ENCODE results near the gene FARS2. TPM values are rescaled to one million over a fixed set of nuclear protein-coding genes. Genes with fewer than 3 reads are reported as not detected.

Gene FARS2
- total and polyA plus RNA-seq, 2 experiments from 2014 or later, result 9.9 to 15.4 TPM

GRCh38 chr6:5746759-5747130 is 485.4 kb downstream of the FARS2 start:
- Histone ChIP-seq H3K27me3 (no peaks in the 10 kb centered on the region), H3K4me1 (ENCODE audit: insufficient read depth) (no peaks in the 10 kb centered on the region), H3K9me2 (replicated peaks; ENCODE audit: insufficient read depth) (no peaks in the 10 kb centered on the region), H3K79me2 (no peaks in the 10 kb centered on the region), H2AFZ (no peak overlapping the region), H3K27ac (no peak overlapping the region), H3K9me3 (ENCODE audit: low read depth) (no peaks in the 10 kb centered on the region), H4K20me1 (ENCODE audit: insufficient read depth, poor library complexity, severe bottlenecking) (no peaks in the 10 kb centered on the region), H3K4me3 (no peak overlapping the region), H3K4me2 (no peak overlapping the region), H3K36me3 (replicated peaks; ENCODE audit: insufficient read depth, low read depth) (no peaks in the 10 kb centered on the region)
- 77% methylated on average over 3 of the region's 3 CpGs for WGBS (ENCODE audit: low lambda C conversion rate, missing lambda C conversion rate)
- DNase-seq (ENCODE audit: low spot score), result no peak
- no peak for TF ChIP-seq EZH2 (IDR thresholded peaks at IDR 0.05; ENCODE audit: borderline replicate concordance)
- TF ChIP-seq CTCF (IDR thresholded peaks at IDR 0.05; ENCODE audit: poor library complexity), result no peak
- TF ChIP-seq EZH2phosphoT487 (IDR thresholded peaks at IDR 0.05; ENCODE audit: low read depth, severe bottlenecking, unreplicated experiment), result no peak

DNA sequence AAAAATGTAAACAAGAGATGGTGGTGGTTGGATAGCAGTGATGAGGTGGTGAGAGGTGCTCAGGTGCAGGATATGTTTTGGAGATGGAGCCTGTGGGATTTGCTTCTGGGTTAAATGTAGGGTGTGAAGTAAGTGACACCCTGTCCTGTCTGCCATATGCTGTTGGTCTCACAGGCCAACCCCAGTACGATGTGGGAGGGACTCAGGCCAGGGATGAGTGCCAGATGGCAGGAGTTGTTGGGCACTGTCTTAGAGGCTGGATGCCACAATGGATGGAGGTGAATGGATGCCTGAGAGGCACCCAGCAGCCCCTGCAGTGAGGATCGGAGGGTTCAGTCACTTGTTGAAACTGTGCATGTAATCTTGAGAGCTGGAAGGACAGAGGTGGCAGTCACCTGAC is 486.1 kb downstream of the FARS2 start:
- H4K20me1 ChIP-seq (ENCODE audit: insufficient read depth, poor library complexity, severe bottlenecking), result no peaks in the 10 kb centered on the region
- no peak overlapping the region for H3K4me2 ChIP-seq
- no peak overlapping the region for H3K27ac ChIP-seq
- H3K9me2 ChIP-seq (replicated peaks; ENCODE audit: insufficient read depth), result no peaks in the 10 kb centered on the region
- TF ChIP-seq EZH2 (IDR thresholded peaks at IDR 0.05; ENCODE audit: borderline replicate concordance), result no peak
- TF ChIP-seq EZH2phosphoT487 (IDR thresholded peaks at IDR 0.05; ENCODE audit: low read depth, severe bottlenecking, unreplicated experiment), result no peak
- no peak for TF ChIP-seq CTCF (IDR thresholded peaks at IDR 0.05; ENCODE audit: poor library complexity)
- H3K79me2 ChIP-seq, result no peaks in the 10 kb centered on the region
- DNase-seq (ENCODE audit: low spot score), result no peak
- no peak overlapping the region for H3K4me3 ChIP-seq
- no peaks in the 10 kb centered on the region for H3K9me3 ChIP-seq (ENCODE audit: low read depth)
- H3K27me3 ChIP-seq, result no peaks in the 10 kb centered on the region
- 93% methylated on average over 2 of the region's 2 CpGs for WGBS (ENCODE audit: low lambda C conversion rate, missing lambda C conversion rate)
- no peaks in the 10 kb centered on the region for H3K36me3 ChIP-seq (replicated peaks; ENCODE audit: insufficient read depth, low read depth)
- H3K4me1 ChIP-seq (ENCODE audit: insufficient read depth), result no peaks in the 10 kb centered on the region
- H2AFZ ChIP-seq, result no peak overlapping the region

- Histone ChIP-seq H3K9me2 (replicated peaks; ENCODE audit: insufficient read depth) (no peaks in the 10 kb centered on the region), H3K9me3 (ENCODE audit: low read depth) (no peaks in the 10 kb centered on the region), H3K4me2 (no peak overlapping the region), H3K4me3 (no peak overlapping the region), H4K20me1 (ENCODE audit: insufficient read depth, poor library complexity, severe bottlenecking) (no peaks in the 10 kb centered on the region), H3K79me2 (no peaks in the 10 kb centered on the region), H3K4me1 (ENCODE audit: insufficient read depth) (no peaks in the 10 kb centered on the region), H3K36me3 (replicated peaks; ENCODE audit: insufficient read depth, low read depth) (no peaks in the 10 kb centered on the region), H2AFZ (no peak overlapping the region), H3K27me3 (no peaks in the 10 kb centered on the region), H3K27ac (no peak overlapping the region)
- 71% methylated on average over 6 of the region's 6 CpGs for WGBS (ENCODE audit: low lambda C conversion rate, missing lambda C conversion rate)
- no peak for TF ChIP-seq EZH2phosphoT487 (IDR thresholded peaks at IDR 0.05; ENCODE audit: low read depth, severe bottlenecking, unreplicated experiment)
- no peak for DNase-seq (ENCODE audit: low spot score)
Measured at GRCh38 chr6:5749016-5749650, 487.8 kb downstream of the FARS2 start.

GRCh38 chr6:5749651-5750215 is 488.4 kb downstream of the FARS2 start:
- Histone ChIP-seq H3K27me3 (no peaks in the 10 kb centered on the region), H4K20me1 (ENCODE audit: insufficient read depth, poor library complexity, severe bottlenecking) (no peaks in the 10 kb centered on the region), H3K36me3 (replicated peaks; ENCODE audit: insufficient read depth, low read depth) (no peaks in the 10 kb centered on the region), H3K9me3 (ENCODE audit: low read depth) (no peaks in the 10 kb centered on the region), H3K79me2 (no peaks in the 10 kb centered on the region), H3K4me3 (no peak overlapping the region), H3K27ac (no peak overlapping the region), H3K9me2 (replicated peaks; ENCODE audit: insufficient read depth) (no peaks in the 10 kb centered on the region), H2AFZ (no peak overlapping the region), H3K4me1 (ENCODE audit: insufficient read depth) (no peaks in the 10 kb centered on the region), H3K4me2 (no peak overlapping the region)
- 95% methylated on average over 9 of the region's 9 CpGs for whole genome bisulfite sequencing (ENCODE audit: low lambda C conversion rate, missing lambda C conversion rate)
- TF ChIP-seq EZH2 (IDR thresholded peaks at IDR 0.05; ENCODE audit: borderline replicate concordance), result no peak
- TF ChIP-seq CTCF (IDR thresholded peaks at IDR 0.05; ENCODE audit: poor library complexity), result no peak
- no peak for TF ChIP-seq EZH2phosphoT487 (IDR thresholded peaks at IDR 0.05; ENCODE audit: low read depth, severe bottlenecking, unreplicated experiment)
- DNase-seq (ENCODE audit: low spot score), result no peak

Measured in hepatocyte (in vitro differentiated cells).